MM.1S (cell line): ENCODE data around the gene SNX11.
A peak's percentile ranks its signal among the peaks of the same experiment; 100 is the strongest.

ENCODE experiments used
- DNase-seq: peaks from one replicate; pipeline ENCODE4 v3.0.0-alpha.2; 2015
- H2AFZ ChIP-seq: fragments of 300-600 bp; sonication (generic); 2 replicates; pipeline ENCODE4 v1.6.0; 2016; ENCODE audit warnings: antibody characterized with exemption, low read length
- H3F3A ChIP-seq: fragments of 300-600 bp; sonication (generic); 2 replicates; pipeline ENCODE4 v1.6.1; 2016; ENCODE audit warnings: mild to moderate bottlenecking, antibody characterized with exemption, low read length, moderate library complexity, mixed read lengths; ENCODE audit not compliant: insufficient read depth
- H3K27ac ChIP-seq: fragments of 300-600 bp; sonication (generic); 2 replicates; pipeline ENCODE4 v1.5.1; 2016; ENCODE audit warnings: mild to moderate bottlenecking, low read length
- H3K27me3 ChIP-seq: fragments of 300-600 bp; sonication (generic); replicated peaks from 2 replicates; pipeline ENCODE4 v1.6.0; 2016; ENCODE audit warnings: low read length; ENCODE audit not compliant: insufficient read depth
- H3K36me3 ChIP-seq: fragments of 300-600 bp; sonication (generic); replicated peaks from 2 replicates; pipeline ENCODE4 v1.6.1; 2016; ENCODE audit warnings: mild to moderate bottlenecking, low read length, mixed read lengths; ENCODE audit not compliant: insufficient read depth
- H3K4me1 ChIP-seq: fragments of 300-600 bp; sonication (generic); 2 replicates; pipeline ENCODE4 v1.6.1; 2016; ENCODE audit warnings: low read length, mixed read lengths
- H3K4me2 ChIP-seq: fragments of 300-600 bp; sonication (generic); 2 replicates; pipeline ENCODE4 v1.6.0; 2016; ENCODE audit warnings: low read depth, low read length
- H3K4me3 ChIP-seq: fragments of 300-600 bp; sonication (generic); 2 replicates; pipeline ENCODE4 v1.5.1; 2016; ENCODE audit warnings: low read length, mixed read lengths
- H3K79me2 ChIP-seq: fragments of 300-600 bp; sonication (generic); 2 replicates; pipeline ENCODE4 v1.6.1; 2016; ENCODE audit warnings: mixed run types, low read length, mixed read lengths
- H3K9ac ChIP-seq: fragments of 300-600 bp; sonication (generic); 2 replicates; pipeline ENCODE4 v1.6.1; 2016; ENCODE audit warnings: low read length, mixed read lengths
- H3K9me2 ChIP-seq: fragments of 300-600 bp; sonication (generic); replicated peaks from 2 replicates; pipeline ENCODE4 v1.6.1; 2016; ENCODE audit warnings: mild to moderate bottlenecking, low read length, mixed read lengths; ENCODE audit not compliant: insufficient read depth
- H3K9me3 ChIP-seq: fragments of 300-600 bp; sonication (generic); replicated peaks from 2 replicates; pipeline ENCODE4 v1.6.1; 2016; ENCODE audit warnings: mild to moderate bottlenecking, low read length, mixed read lengths; ENCODE audit not compliant: insufficient read depth
- H4K20me1 ChIP-seq: fragments of 300-600 bp; sonication (generic); 2 replicates; pipeline ENCODE4 v1.6.1; 2016; ENCODE audit warnings: mild to moderate bottlenecking, low read length, moderate library complexity, mixed read lengths; ENCODE audit not compliant: insufficient read depth
- EZH2 ChIP-seq: fragments of 300-600 bp; sonication (generic); optimal IDR thresholded peaks from 2 replicates; pipeline ENCODE3; 2017; ENCODE audit warnings: low read depth, mild to moderate bottlenecking, antibody characterized with exemption, low read length, mixed read lengths
- EZH2phosphoT487 ChIP-seq: fragments of 300-600 bp; sonication (generic); IDR thresholded peaks from 2 replicates; pipeline ENCODE4 v1.6.1; 2018; ENCODE audit warnings: antibody characterized with exemption, low read length
- TF ChIP-seq, protein P1 (sequence below): fragments of 300-600 bp; sonication (generic); IDR thresholded peaks from 2 replicates; pipeline ENCODE4 v1.5.1; 2016; ENCODE audit warnings: antibody characterized with exemption, low read length, mixed read lengths

Gene SNX11

GRCh38 chr17:48104440-48104839 is 3.1 kb upstream of the SNX11 start:
- H3K9ac ChIP-seq, result no peak overlapping the region
- H3K4me1 ChIP-seq, result peaks cover 11% of the 10 kb centered on the region
- H3K79me2 ChIP-seq, result peaks cover 34% of the 10 kb centered on the region
- H3K36me3 ChIP-seq, result no peaks in the 10 kb centered on the region
- H3K9me3 ChIP-seq, result no peaks in the 10 kb centered on the region
- no peak overlapping the region for H3K27ac ChIP-seq
- TF ChIP-seq, protein P1, sequence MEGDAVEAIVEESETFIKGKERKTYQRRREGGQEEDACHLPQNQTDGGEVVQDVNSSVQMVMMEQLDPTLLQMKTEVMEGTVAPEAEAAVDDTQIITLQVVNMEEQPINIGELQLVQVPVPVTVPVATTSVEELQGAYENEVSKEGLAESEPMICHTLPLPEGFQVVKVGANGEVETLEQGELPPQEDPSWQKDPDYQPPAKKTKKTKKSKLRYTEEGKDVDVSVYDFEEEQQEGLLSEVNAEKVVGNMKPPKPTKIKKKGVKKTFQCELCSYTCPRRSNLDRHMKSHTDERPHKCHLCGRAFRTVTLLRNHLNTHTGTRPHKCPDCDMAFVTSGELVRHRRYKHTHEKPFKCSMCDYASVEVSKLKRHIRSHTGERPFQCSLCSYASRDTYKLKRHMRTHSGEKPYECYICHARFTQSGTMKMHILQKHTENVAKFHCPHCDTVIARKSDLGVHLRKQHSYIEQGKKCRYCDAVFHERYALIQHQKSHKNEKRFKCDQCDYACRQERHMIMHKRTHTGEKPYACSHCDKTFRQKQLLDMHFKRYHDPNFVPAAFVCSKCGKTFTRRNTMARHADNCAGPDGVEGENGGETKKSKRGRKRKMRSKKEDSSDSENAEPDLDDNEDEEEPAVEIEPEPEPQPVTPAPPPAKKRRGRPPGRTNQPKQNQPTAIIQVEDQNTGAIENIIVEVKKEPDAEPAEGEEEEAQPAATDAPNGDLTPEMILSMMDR, result no peak
- no peak for TF ChIP-seq EZH2phosphoT487
- DNase-seq, result no peak
- peaks cover 36% of the 10 kb centered on the region for H3F3A ChIP-seq
- H2AFZ ChIP-seq, result no peak overlapping the region
- no peaks in the 10 kb centered on the region for H4K20me1 ChIP-seq
- no peaks in the 10 kb centered on the region for H3K9me2 ChIP-seq
- H3K27me3 ChIP-seq, result no peaks in the 10 kb centered on the region
- no peak overlapping the region for H3K4me2 ChIP-seq
- H3K4me3 ChIP-seq, result no peak overlapping the region

DNA sequence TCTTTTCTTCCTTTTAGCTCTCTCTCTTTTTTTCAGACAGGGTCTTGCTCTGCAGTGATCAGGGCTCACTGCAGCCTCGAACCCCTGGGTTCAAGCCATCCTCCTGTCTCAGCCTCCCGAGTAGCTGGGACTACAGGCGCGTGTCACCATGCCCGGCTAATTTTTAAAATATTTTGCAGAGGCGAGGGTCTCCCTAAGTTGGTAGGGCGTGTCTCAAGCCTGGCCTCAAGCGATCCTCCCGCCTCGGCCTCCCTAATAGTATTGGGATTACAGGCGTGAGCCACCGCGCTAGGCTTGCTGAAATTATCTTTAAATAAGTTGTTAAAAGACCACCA is 797 bp upstream of the SNX11 start:
- H3K9me2 ChIP-seq, result no peaks in the 10 kb centered on the region
- peak overlapping the region; percentile 79 for H3K4me2 ChIP-seq
- H3K9me3 ChIP-seq, result no peaks in the 10 kb centered on the region
- peak overlapping the region; percentile 79; the same call in 1 of the 2 replicates for H3K9ac ChIP-seq
- H3K79me2 ChIP-seq, result peaks cover 38% of the 10 kb centered on the region
- peak overlapping the region; percentile 81 for H2AFZ ChIP-seq
- H3K4me3 ChIP-seq, result peak overlapping the region; percentile 83
- DNase-seq, result no peak
- H3K36me3 ChIP-seq, result no peaks in the 10 kb centered on the region
- H3K27ac ChIP-seq, result no peak overlapping the region; the same call in 1 of the 2 replicates
- H3K4me1 ChIP-seq, result peaks cover 5% of the 10 kb centered on the region; the same call in 1 of the 2 replicates
- TF ChIP-seq, protein P1, result no peak
- no peak for TF ChIP-seq EZH2phosphoT487
- H3K27me3 ChIP-seq, result no peaks in the 10 kb centered on the region
- H3F3A ChIP-seq, result peaks cover 22% of the 10 kb centered on the region
- no peaks in the 10 kb centered on the region; the same call in 1 of the 2 replicates for H4K20me1 ChIP-seq

DNA sequence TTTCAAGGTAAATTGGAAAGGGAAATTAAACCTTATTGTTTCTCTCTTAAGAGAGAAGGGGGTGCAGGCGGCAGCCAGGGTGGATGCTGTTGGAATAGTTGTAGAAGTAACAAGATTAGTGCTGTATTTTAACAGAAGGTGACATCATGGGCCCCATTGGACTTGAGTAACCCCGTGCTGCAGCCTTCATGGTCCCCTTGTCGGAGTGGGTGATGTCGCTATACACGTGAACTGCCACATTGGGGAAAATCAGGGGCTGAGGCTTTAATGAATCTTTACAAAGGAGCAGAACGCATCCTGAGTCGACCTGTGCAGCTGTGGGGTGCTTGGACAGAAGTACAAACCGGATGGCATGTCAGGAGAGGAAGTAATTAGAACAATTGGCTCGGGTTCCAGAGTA is 3.2 kb downstream of the SNX11 start:
- Histone ChIP-seq H3K4me2 (no peak overlapping the region), H2AFZ (no peak overlapping the region), H3K4me3 (no peak overlapping the region), H3K79me2 (peaks cover 50% of the 10 kb centered on the region), H4K20me1 (no peaks in the 10 kb centered on the region; the same call in 1 of the 2 replicates), H3K4me1 (peaks cover 5% of the 10 kb centered on the region; the same call in 1 of the 2 replicates), H3K36me3 (no peaks in the 10 kb centered on the region), H3K9me2 (no peaks in the 10 kb centered on the region), H3F3A (peaks cover 10% of the 10 kb centered on the region), H3K27ac (no peak overlapping the region), H3K9me3 (no peaks in the 10 kb centered on the region), H3K9ac (no peak overlapping the region), H3K27me3 (no peaks in the 10 kb centered on the region)
- TF ChIP-seq, protein P1, result no peak
- TF ChIP-seq EZH2phosphoT487, result no peak
- no peak for TF ChIP-seq EZH2
- no peak for DNase-seq

DNA sequence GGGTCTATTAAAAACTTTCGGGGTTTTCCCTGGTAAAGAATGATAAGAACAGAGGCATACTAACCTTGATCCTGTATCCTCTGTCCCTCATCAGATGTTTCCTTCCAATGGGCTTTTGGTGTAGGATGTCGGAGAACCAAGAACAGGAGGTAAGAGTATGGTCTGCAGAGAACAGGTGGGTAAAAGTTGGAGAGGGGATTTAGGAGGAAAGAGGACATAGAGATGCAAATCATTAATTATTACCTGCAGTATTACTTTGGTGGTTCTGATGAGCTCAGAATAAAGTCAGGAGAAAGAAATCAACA is 4.3 kb downstream of the SNX11 start:
- Histone ChIP-seq H3K27ac (no peak overlapping the region), H3K4me3 (no peak overlapping the region), H3K4me1 (peaks cover 5% of the 10 kb centered on the region; the same call in 1 of the 2 replicates), H3K79me2 (peaks cover 50% of the 10 kb centered on the region), H3K9me3 (no peaks in the 10 kb centered on the region), H3K4me2 (no peak overlapping the region), H3K9me2 (no peaks in the 10 kb centered on the region), H3K9ac (no peak overlapping the region), H3K36me3 (no peaks in the 10 kb centered on the region), H3F3A (peaks cover 10% of the 10 kb centered on the region), H2AFZ (no peak overlapping the region), H3K27me3 (no peaks in the 10 kb centered on the region), H4K20me1 (no peaks in the 10 kb centered on the region; the same call in 1 of the 2 replicates)
- TF ChIP-seq EZH2phosphoT487 (no peak), EZH2 (no peak)
- TF ChIP-seq, protein P1, result no peak
- no peak for DNase-seq
